GM18951 (cell line): ENCODE results near the gene MAPK8IP3.

Source experiments
- POLR2A ChIP-seq: IDR thresholded peaks from 4 replicates; pipeline ENCODE4 v1.6.1; 2011; ENCODE audit warnings: mild to moderate bottlenecking; ENCODE audit not compliant: insufficient read length, insufficient read depth; ENCODE audit errors: extremely low read depth
- in situ Hi-C: fragments of 300-500 bp; cut with MboI; formaldehyde crosslinking; loops from one replicate; pipeline ENCODE4 v1.12.0; 2022; ENCODE audit warnings: low sequenced_read_pairs, mixed read lengths, inconsistent platforms; ENCODE audit not compliant: unreplicated experiment

The MAPK8IP3 gene

GRCh38 chr16:1670866-1671265 lies 35.1 kb upstream of the MAPK8IP3 start:
- no peak for TF ChIP-seq POLR2A
- in situ Hi-C loops: no loop called here

GRCh38 chr16:1673424-1674151 lies 32.4 kb upstream of the MAPK8IP3 start:
- no peak for TF ChIP-seq POLR2A
- in situ Hi-C loops: no loop called here

GRCh38 chr16:1674306-1674705 lies 31.7 kb upstream of the MAPK8IP3 start:
- TF ChIP-seq POLR2A: no peak
- in situ Hi-C loops: no loop called here

GRCh38 chr16:1674751-1675664 lies 31.0 kb upstream of the MAPK8IP3 start:
- in situ Hi-C loops: no loop called here
- no peak for TF ChIP-seq POLR2A

GRCh38 chr16:1676661-1677060 lies 29.3 kb upstream of the MAPK8IP3 start:
- TF ChIP-seq POLR2A: no peak
- in situ Hi-C loops: no loop called here

GRCh38 chr16:1677339-1677738 lies 28.7 kb upstream of the MAPK8IP3 start:
- TF ChIP-seq POLR2A: no peak
- in situ Hi-C loops: no loop called here

GRCh38 chr16:1677942-1678499 lies 28.0 kb upstream of the MAPK8IP3 start, which contains the start of gene JPT2:
Gene JPT2 (plus strand): TSS chr16:1678279. CDS start chr16:1678313, 34 bp downstream.
- in situ Hi-C loops: no loop called here
- TF ChIP-seq POLR2A: peak; percentile 81

- no peak for TF ChIP-seq POLR2A
- in situ Hi-C loops: no loop called here
Measured at GRCh38 chr16:1678500-1679098, 27.4 kb upstream of the MAPK8IP3 start.

GRCh38 chr16:1680361-1680760 lies 25.6 kb upstream of the MAPK8IP3 start:
- TF ChIP-seq POLR2A: no peak
- in situ Hi-C loops: no loop called here

- in situ Hi-C loops: no loop called here
- TF ChIP-seq POLR2A: no peak
Measured at GRCh38 chr16:1681032-1681431, 25.0 kb upstream of the MAPK8IP3 start.

GRCh38 chr16:1687427-1688316 lies 18.3 kb upstream of the MAPK8IP3 start:
- in situ Hi-C loops: no loop called here
- no peak for TF ChIP-seq POLR2A
